A549 (cell line): ENCODE results near the gene GIT1. TPM values are rescaled to one million over a fixed set of nuclear protein-coding genes. Genes with fewer than 3 reads are reported as not detected.

ENCODE experiments used
- ATAC-seq, 2 experiments: fragments of 200-7000 bp in 1 of 2; fragments of >200 bp in 1 of 2; cut with Nextera tagmentation in 1 of 2; cut with Tn5 transposase in 1 of 2; 3 replicates each; pipeline versions ENCODE4 v1.8.0 to v1.9.1; 2018 to 2020; ENCODE audit warnings: mild to moderate bottlenecking in 1 of 2, moderate library complexity in 1 of 2
- CTCF ChIA-PET: fragments of 300-600 bp; sonication (Branson Sonifier 250); formaldehyde crosslinking; extraction: SDS; loops from one replicate; lab custom pipeline; 2021; ENCODE audit warnings: antibody characterized with exemption, inconsistent platforms; lab: Yijun Ruan, JAX
- POLR2A ChIA-PET: fragments of 350-600 bp; formaldehyde crosslinking; extraction: SDS; loops from one replicate; lab custom pipeline; 2021; ENCODE audit warnings: antibody characterized with exemption, inconsistent platforms; lab: Yijun Ruan, JAX
- DNase-seq, 2 experiments: peaks; one replicate each; pipeline versions ENCODE4 v3.0.0 to v3.0.0-alpha.2; 2011 to 2016; ENCODE audit warnings: low read depth in 1 of 2, low spot score in 1 of 2
- FAIRE-seq: peaks from 2 replicates; lab custom pipeline; 2011; peaks lifted over from hg19 to GRCh38; lab: Jason Lieb, UNC
- H3K27ac ChIP-seq, 2 experiments: fragments of >200 bp; sonication (Bioruptor Twin); formaldehyde crosslinking; 3 replicates each; pipeline ENCODE4 v1.5.1; 2016 to 2017
- H3K4me1 ChIP-seq: fragments of >200 bp; sonication (Bioruptor Twin); formaldehyde crosslinking; 3 replicates; pipeline ENCODE4 v1.6.1; 2016
- H3K4me2 ChIP-seq: fragments of >200 bp; sonication (Bioruptor Twin); formaldehyde crosslinking; 3 replicates; pipeline ENCODE4 v1.6.1; 2016
- H3K4me3 ChIP-seq: fragments of >200 bp; sonication (Bioruptor Twin); formaldehyde crosslinking; 3 replicates; pipeline ENCODE4 v1.5.1; 2016
- H3K9me3 ChIP-seq: fragments of >200 bp; sonication (Bioruptor Twin); formaldehyde crosslinking; 3 replicates; pipeline ENCODE4 v1.6.1; 2016
- CBX2 ChIP-seq: fragments of 200-600 bp; sonication (generic); IDR thresholded peaks from 2 replicates; pipeline ENCODE4 v1.6.1; 2016; ENCODE audit warnings: low read depth, mild to moderate bottlenecking, borderline replicate concordance
- CEBPB ChIP-seq, 2 experiments: fragments of >200 bp in 1 of 2; sonication (Bioruptor Twin) in 1 of 2; formaldehyde crosslinking in 1 of 2; IDR thresholded peaks; 2 replicates each; pipeline ENCODE4 v1.6.1; 2012 to 2016
- CHD4 ChIP-seq: fragments of 200-600 bp; sonication (generic); IDR thresholded peaks from 2 replicates; pipeline ENCODE4 v1.6.1; 2016; ENCODE audit warnings: antibody characterized with exemption, mild to moderate bottlenecking, borderline replicate concordance
- CTCF ChIP-seq: fragments of >200 bp; sonication (Bioruptor Twin); formaldehyde crosslinking; IDR thresholded peaks from 3 replicates; pipeline ENCODE4 v1.5.1; 2016
- EHF ChIP-seq: fragments of 250-450 bp; sonication (Bioruptor Pico); IDR thresholded peaks from 2 replicates; pipeline ENCODE4 v1.5.0; 2020; ENCODE audit warnings: mild to moderate bottlenecking
- EHMT2 ChIP-seq: fragments of 200-600 bp; sonication (generic); IDR thresholded peaks from 2 replicates; pipeline ENCODE4 v1.6.1; 2016; ENCODE audit warnings: antibody characterized with exemption, low read depth, mild to moderate bottlenecking, moderate library complexity
- FOSB ChIP-seq: fragments of 250-450 bp; sonication (Bioruptor Pico); IDR thresholded peaks from 2 replicates; pipeline ENCODE4 v1.5.0; 2020; ENCODE audit warnings: mild to moderate bottlenecking, moderate library complexity
- FOXS1 ChIP-seq: fragments of 250-450 bp; sonication (Bioruptor Pico); IDR thresholded peaks from 2 replicates; pipeline ENCODE4 v1.5.0; 2020; ENCODE audit warnings: mild to moderate bottlenecking, moderate library complexity
- GATA3 ChIP-seq: IDR thresholded peaks from 2 replicates; pipeline ENCODE4 v1.6.1; 2012; ENCODE audit warnings: borderline replicate concordance
- HDAC2 ChIP-seq: fragments of 200-600 bp; sonication (generic); IDR thresholded peaks from 2 replicates; pipeline ENCODE4 v1.6.1; 2016
- HOXB5 ChIP-seq: fragments of 250-450 bp; sonication (Bioruptor Pico); IDR thresholded peaks from 2 replicates; pipeline ENCODE4 v1.5.0; 2020; ENCODE audit warnings: mild to moderate bottlenecking, moderate library complexity
- KDM1A ChIP-seq: fragments of 200-600 bp; sonication (generic); IDR thresholded peaks from 2 replicates; pipeline ENCODE4 v1.6.1; 2016; ENCODE audit warnings: low read depth, mild to moderate bottlenecking
- MAX ChIP-seq: IDR thresholded peaks from 2 replicates; pipeline ENCODE4 v1.6.1; 2012
- NFE2L2 ChIP-seq: fragments of 150-350 bp; conservative IDR thresholded peaks from 2 replicates; pipeline ENCODE4 v1.6.1; 2014; ENCODE audit warnings: low read length
- PHF8 ChIP-seq: fragments of 200-600 bp; sonication (generic); IDR thresholded peaks from 2 replicates; pipeline ENCODE4 v1.6.1; 2016; ENCODE audit warnings: low read depth, mild to moderate bottlenecking, antibody characterized with exemption, moderate library complexity, borderline replicate concordance
- POLR2AphosphoS2 ChIP-seq: conservative IDR thresholded peaks from 2 replicates; pipeline ENCODE4 v1.6.1; 2012; ENCODE audit warnings: low read length, improper control_type of control experiment, inconsistent platforms
- RAD21 ChIP-seq, 2 experiments: fragments of >200 bp in 1 of 2; sonication (Bioruptor Twin) in 1 of 2; formaldehyde crosslinking in 1 of 2; IDR thresholded peaks in 1 of 2; conservative IDR thresholded peaks in 1 of 2; 2 replicates in 1 of 2; 3 replicates in 1 of 2; pipeline ENCODE4 v1.6.1; 2012 to 2018; ENCODE audit warnings: inconsistent platforms in 1 of 2
- RCOR1 ChIP-seq: fragments of 150-350 bp; IDR thresholded peaks from 2 replicates; pipeline ENCODE4 v1.6.1; 2014; ENCODE audit warnings: antibody characterized with exemption, low read length, low read depth
- REST ChIP-seq: fragments of 200-600 bp; sonication (generic); IDR thresholded peaks from 2 replicates; pipeline ENCODE4 v1.6.1; 2016; ENCODE audit warnings: antibody characterized with exemption, mild to moderate bottlenecking, moderate library complexity
- TP53 ChIP-seq: fragments of 250-450 bp; sonication (Bioruptor Pico); IDR thresholded peaks from 2 replicates; pipeline ENCODE4 v1.5.0; 2021; ENCODE audit warnings: mild to moderate bottlenecking, moderate library complexity
- ZC3H11A ChIP-seq: fragments of 450-650 bp; IDR thresholded peaks from 2 replicates; pipeline ENCODE4 v1.6.1; 2014; ENCODE audit warnings: antibody characterized with exemption, mild to moderate bottlenecking
- ZFP36 ChIP-seq: fragments of 450-650 bp; IDR thresholded peaks from 2 replicates; pipeline ENCODE4 v1.6.1; 2014; ENCODE audit warnings: borderline replicate concordance; ENCODE audit not compliant: partially characterized antibody
- WGBS: methylation state at CpG from one replicate; pipeline ENCODE4 v1.1.6; 2017; ENCODE audit errors: missing lambda C conversion rate; 5-methylcytosine and 5-hydroxymethylcytosine counted together
- polyA plus RNA-seq, 4 experiments: library from polyadenylated mRNA; depleted of rRNA in 3 of 4; stranded (reverse); fragments of >200 nt; fragmentation: RNase III in 1 of 4; extraction: RNeasy Plus Mini Kit Qiagen cat#74134 plus additional on column Dnase treatment in 1 of 4; gene quantifications; 2 replicates in 3 of 4; 3 replicates in 1 of 4; pipeline ENCODE4 v1.2.3, GENCODE V29; 2011 to 2017

GIT1 gene
- polyA plus RNA-seq, 2 of the 4 experiments (the other 2 are of a cell fraction) = 47.8 to 53.0 TPM

- no peak for ATAC-seq
- WGBS = 89% methylated on average over 26 of the region's 37 CpGs
- no peak for DNase-seq
- H3K9me3 ChIP-seq = no peaks in the 10 kb centered on the region
- H3K4me3 ChIP-seq = no peak overlapping the region
- H3K4me1 ChIP-seq = peaks cover 14% of the 10 kb centered on the region
- no peak overlapping the region for H3K4me2 ChIP-seq
- ChIA-PET POLR2A (interaction anchor here (0.8 to 1.4 kb wide), 3 partner anchors 8 to 16 kb away, joined by 3 to 4 read pairs (median 4); partner anchors contain the start of genes ABHD15, ANKRD13B and TP53I13), CTCF (interaction anchor here (1.0 to 24.0 kb wide), 11 partner anchors 5 to 517 kb away, joined by 3 to 474 read pairs (median 7); partner anchors contain the start of genes ABHD15, ANKRD13B, CORO6 and MYO18A)
- TF ChIP-seq NFE2L2 = no peak
- TF ChIP-seq REST = no peak
- TF ChIP-seq FOXS1 (CRISPR knock-in tag) = no peak
- TF ChIP-seq CHD4 = no peak
- no peak for TF ChIP-seq ZC3H11A
- no peak for TF ChIP-seq TP53 (CRISPR knock-in tag)
- no peak for TF ChIP-seq EHMT2
- TF ChIP-seq HDAC2 = no peak
- H3K27ac ChIP-seq = no peak overlapping the region
- no peak for FAIRE-seq
These were observed 13.0 kb downstream of the GIT1 start for GRCh38 chr17:29576214-29577000.

GRCh38 chr17:29575511-29576213, 13.8 kb downstream of the GIT1 start:
- ATAC-seq = no peak
- Histone ChIP-seq H3K4me2 (no peak overlapping the region), H3K27ac (no peak overlapping the region), H3K4me3 (no peak overlapping the region), H3K9me3 (no peaks in the 10 kb centered on the region), H3K4me1 (peaks cover 7% of the 10 kb centered on the region)
- TF ChIP-seq CHD4 (no peak), CTCF (no peak), ZFP36 (no peak), CEBPB (IDR thresholded peaks at IDR 0.05) (no peak), HOXB5 (CRISPR knock-in tag) (no peak), FOSB (CRISPR knock-in tag) (no peak), POLR2AphosphoS2 (no peak), PHF8 (no peak), TP53 (CRISPR knock-in tag) (no peak), KDM1A (no peak), RAD21 (conservative IDR thresholded peaks at IDR 0.05 in 1 of 2, IDR thresholded peaks at IDR 0.05 in 1 of 2) (no peak), CBX2 (no peak), MAX (no peak), REST (no peak), EHF (no peak), RCOR1 (no peak), GATA3 (no peak)
- POLR2A ChIA-PET = interaction anchor here (0.9 to 1.4 kb wide), 2 partner anchors 8 to 9 kb away, joined by 4 read pairs; partner anchors contain the start of genes ABHD15 and TP53I13
- FAIRE-seq = no peak
- DNase-seq = no peak
- CTCF ChIA-PET = interaction anchor here (1.0 to 24.0 kb wide), 11 partner anchors 5 to 517 kb away, joined by 3 to 474 read pairs (median 7); partner anchors contain the start of genes ABHD15, ANKRD13B, CORO6 and MYO18A
- 89% methylated on average over 26 of the region's 28 CpGs for WGBS
